GM12873 (cell line): Measurements from ENCODE around the gene OR6B3.

ENCODE experiments used
- CTCF ChIP-seq: IDR thresholded peaks from 2 replicates; pipeline ENCODE4 v1.5.1; 2012; ENCODE audit warnings: low read depth, mild to moderate bottlenecking, moderate library complexity, low read length, control low read depth; ENCODE audit not compliant: insufficient read depth; ENCODE audit errors: missing control alignments

OR6B3 gene

GRCh38 chr2:239997686-239998409 lies 55.5 kb downstream of the OR6B3 start:
- no peak for TF ChIP-seq CTCF
